Stimulated activated naive CD8-positive, alpha-beta T cell treated with anti-CD3 and anti-CD28 coated beads, Interleukin-15, Interleukin-2, amounts not matched to agents 100 U/mL and 50 U/mL, for 24 hours (primary cell): ENCODE data around the gene ZNF157.
A peak's percentile ranks its signal among the peaks of the same experiment; 100 is the strongest.
"Not testable (repeated sequence)": the region's sequence is repeated elsewhere in the genome, so short reads cannot be mapped to it uniquely, and the experiment has no call there.

Experiments used
- ATAC-seq: fragments of 150-1000 bp; cut with Tn5 transposase; one replicate; pipeline ENCODE4 v1.10.0; 2021
- DNase-seq: peaks from one replicate; pipeline ENCODE4 v3.0.0; 2021

Gene ZNF157

GRCh38 chrX:47370278-47370677 is at the start of gene ZNF157:
Gene ZNF157 (plus strand): TSS chrX:47370578. CDS start chrX:47370669, 91 bp downstream.
- no peak for ATAC-seq

GRCh38 chrX:47321386-47321785 is 49.0 kb upstream of the ZNF157 start:
- no peak for DNase-seq
- no peak for ATAC-seq

More at GRCh38 chrX:47370278-47370677, at the start of gene ZNF157:
- no peak for DNase-seq

- DNase-seq, result no peak
- no peak for ATAC-seq
These were observed 48.5 kb upstream of the ZNF157 start for GRCh38 chrX:47321823-47322371.

DNA sequence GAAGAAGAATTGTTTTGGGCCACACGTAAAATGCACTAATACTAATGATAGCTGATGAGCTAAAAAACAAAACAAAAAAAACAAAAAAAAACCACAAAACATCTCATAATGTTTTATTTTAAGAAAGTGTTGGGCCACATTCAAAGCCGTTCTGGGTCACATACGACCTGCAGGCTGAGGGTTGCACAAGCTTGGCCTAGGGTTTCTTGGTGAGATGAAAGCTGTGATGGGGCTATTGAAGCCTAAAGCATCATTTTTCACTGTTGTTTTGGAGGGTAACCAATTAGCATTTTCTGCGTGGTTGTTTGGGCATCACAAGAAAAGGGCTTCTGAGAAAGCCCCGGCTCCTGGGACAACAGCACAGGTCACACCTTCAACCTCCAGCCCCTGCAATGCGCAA is 42.5 kb upstream of the ZNF157 start:
- no peak for DNase-seq

GRCh38 chrX:47332729-47333128 is 37.6 kb upstream of the ZNF157 start:
- not testable (repeated sequence) for ATAC-seq, DNase-seq

More for the DNA sequence above, 42.5 kb upstream of the ZNF157 start:
- ATAC-seq, result no peak

GRCh38 chrX:47351706-47352105 is 18.7 kb upstream of the ZNF157 start:
- ATAC-seq (no peak), DNase-seq (no peak)

DNA sequence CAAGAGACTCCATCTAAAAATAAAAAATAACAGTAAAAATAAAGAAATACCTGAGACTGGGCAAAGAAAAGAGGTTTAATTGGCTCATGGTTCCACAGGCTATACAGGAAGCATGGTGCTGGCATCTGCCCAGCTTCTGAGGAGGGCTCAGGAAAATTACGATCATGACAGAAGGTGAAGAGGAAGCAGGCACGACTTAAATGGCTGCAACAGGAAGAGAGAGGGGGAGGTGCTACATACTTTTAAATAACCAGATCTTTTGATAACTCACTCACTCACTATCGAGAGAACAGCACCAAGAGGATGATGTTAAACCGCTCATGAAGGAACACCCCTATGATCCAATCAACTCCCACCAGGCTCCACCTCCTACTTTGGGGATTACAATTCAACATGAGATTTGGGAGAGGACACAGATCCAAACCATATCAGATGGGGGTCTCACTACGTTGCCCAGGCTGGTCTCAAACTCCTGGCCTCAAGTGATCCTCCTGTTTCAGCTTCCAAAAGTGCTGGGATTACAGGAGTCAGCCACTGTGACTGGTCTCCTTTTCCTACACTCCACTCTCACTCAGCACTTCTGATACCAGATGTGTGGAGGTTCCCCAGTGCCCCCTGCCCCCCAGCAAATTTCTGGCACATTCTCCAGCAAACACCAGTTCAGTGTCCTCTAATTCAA is 11.9 kb upstream of the ZNF157 start:
- DNase-seq (no peak), ATAC-seq (no peak)

DNA sequence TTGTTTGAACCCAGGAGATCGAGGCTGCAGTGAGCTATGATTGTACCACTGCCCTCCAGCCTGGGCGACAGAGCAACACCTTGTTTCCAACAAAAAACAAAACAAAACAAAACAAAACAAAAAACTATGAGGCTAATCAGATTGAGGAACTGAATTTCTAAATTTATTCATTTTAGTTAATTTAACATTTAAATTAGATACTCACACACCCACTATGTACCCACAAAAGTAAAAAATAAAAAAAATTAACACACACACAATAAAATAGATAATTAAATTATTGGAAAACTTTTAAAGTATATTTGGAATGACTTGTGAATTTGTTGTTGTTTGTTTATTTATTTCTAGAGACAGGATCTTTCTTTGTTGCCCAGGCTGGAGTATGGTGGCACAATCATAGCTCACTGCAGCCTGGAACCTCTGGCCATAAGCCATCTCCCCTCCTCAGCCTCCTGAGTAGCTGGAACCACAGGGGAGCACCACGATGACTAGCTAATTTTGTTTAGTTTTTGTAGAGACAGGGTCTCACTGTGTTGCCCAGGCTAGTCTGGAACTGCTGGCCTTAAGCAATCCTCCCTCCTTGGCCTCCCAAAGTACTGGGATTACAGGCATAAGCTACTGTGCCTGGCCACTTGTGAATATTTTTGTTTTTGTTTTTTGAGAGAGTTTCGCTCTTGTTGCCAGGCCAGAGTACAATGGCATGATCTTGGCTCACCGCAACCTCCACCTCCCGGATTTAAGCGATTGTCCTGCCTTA is 9.8 kb upstream of the ZNF157 start:
- ATAC-seq (no peak), DNase-seq (no peak)

DNA sequence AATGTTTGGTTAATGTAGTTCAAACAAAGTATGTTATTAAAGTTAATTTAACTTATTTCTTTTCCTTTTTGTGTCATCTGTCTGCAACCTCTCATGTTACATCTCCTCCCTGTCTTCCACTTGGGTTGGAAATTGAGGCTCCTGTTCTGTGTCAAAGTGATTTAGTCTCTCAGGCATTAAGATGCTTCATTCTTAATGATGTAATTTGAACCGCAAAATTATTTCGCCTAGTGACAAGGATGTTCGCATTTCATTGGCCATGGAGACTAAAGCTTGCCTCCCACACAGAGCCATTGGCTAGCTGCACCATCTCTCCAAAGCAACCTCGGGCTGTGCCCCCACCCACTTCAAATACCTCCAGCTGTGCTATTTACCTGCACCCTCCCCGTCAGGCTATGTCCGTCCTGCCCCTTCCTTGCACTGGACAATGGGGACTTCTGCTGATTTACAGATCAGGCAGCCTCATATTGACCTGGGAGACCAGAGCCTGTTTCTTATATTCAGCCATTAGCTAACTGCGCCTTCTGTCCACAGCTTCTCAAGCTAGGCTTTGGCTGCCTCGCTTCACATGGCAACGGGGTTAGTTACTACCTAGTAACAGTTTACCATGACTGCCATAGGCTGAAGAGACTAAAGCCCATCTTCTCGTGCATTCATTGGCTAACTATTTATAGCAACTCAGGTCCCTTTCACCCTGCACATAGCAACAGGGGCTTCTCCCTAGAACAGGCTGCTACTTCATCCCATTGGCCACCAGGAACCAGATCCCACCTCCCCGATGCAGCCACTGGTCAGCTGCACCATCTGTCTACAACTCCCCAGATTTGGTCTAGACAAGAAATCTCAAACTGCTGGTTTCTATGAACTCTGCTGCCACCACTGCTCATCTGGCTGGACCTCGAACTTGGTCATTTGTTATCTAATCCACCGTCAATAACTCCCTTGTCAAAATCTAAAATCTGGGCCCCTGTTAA is 8.6 kb upstream of the ZNF157 start:
- peak; percentile 23 for DNase-seq
- ATAC-seq, result peak; percentile 62

DNA sequence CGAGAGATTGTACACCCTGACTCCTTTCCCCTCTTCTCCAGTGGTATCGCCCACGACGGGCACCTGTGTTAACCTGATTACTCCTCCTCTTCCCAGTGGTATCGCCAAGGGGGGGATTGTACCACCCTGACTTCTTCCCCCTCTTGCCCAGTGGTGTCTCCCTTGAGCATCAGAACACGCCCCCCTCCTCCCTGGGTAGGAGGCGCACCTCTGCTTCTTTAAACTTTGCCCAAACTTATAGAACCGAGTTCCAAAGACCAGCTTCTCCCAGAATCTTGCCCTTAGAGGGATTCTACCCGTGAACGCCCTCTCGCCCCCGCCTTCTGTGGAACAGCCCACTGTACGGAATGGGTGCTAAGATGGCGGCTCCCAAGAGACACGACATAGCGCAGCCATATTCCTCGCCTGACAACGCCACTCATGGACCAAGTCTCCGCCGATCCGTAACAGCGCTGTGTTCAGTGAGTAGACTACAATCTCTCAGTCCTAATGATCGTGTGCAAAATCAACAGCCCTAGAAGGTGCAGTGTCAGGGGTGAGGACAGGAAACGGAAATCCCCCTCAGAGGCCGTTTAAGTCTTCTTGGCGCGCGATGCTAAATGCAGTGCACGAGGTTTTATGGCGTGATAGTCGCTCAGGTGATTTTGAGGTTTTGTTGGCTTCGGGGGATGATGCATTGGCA is 4.2 kb upstream of the ZNF157 start:
- peak; percentile 67 for DNase-seq
- peak; percentile 88 for ATAC-seq

GRCh38 chrX:47373198-47373597 is 2.8 kb downstream of the ZNF157 start:
- ATAC-seq (no peak), DNase-seq (no peak)

DNA sequence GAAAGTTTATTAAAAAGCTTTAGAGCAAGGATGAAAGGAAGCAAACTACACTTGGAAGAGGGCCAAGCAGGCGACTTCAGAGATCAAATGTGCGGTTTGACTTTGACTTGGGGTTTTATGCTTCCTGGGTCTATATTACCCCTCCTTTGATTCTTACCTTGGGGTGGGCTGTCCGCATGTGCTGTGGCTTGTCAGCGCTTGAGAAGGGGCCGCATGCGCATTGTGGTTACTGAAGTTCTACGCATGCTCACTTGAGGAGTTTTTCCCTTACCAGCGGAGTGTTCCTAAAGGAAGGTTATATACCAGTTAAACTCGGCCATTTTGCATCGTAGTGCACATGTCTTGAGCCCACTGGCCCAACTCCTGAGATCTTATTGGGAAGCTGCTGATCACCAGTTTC is 9.9 kb downstream of the ZNF157 start:
- peak; percentile 43 for ATAC-seq
- DNase-seq, result peak; percentile 61

DNA sequence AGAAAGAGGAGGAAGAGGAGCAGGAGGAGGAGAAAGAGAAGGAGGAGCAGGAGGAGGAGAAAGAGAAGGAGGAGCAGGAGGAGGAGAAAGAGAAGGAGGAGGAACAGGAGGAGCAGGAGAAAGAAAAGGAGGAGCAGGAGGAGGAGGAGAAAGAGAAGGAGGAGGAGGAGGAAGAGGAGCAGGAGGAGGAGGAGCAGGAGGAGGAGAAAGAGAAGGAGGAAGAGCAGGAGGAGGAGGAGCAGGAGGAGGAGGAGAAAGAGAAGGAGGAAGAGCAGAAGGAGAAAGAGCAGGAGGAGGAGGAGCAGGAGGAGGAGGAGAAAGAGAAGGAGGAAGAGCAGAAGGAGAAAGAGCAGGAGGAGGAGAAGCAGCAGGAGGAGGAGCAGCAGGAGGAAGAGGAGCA is 10.5 kb downstream of the ZNF157 start:
- DNase-seq, ATAC-seq: not testable (repeated sequence)

DNA sequence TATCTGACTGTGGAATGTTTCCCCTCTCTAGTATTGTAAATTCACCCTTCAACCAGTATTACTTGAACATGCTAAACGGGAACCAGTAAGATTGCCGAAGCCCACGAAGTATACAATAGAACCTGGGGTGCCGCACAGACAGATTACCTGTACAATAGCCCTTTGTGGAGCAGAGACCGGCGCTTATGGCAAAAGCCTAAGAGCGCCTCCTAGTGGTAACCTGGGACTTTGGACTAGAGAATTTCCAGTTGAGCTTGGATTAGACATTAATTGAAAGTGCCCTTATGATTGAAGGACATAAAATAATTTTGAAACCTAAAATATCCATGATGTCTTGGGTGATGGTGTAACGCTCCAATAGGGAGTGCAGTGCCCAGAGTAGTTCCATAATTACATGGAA is 14.1 kb downstream of the ZNF157 start:
- DNase-seq (peak; percentile 63), ATAC-seq (peak; percentile 55)

DNA sequence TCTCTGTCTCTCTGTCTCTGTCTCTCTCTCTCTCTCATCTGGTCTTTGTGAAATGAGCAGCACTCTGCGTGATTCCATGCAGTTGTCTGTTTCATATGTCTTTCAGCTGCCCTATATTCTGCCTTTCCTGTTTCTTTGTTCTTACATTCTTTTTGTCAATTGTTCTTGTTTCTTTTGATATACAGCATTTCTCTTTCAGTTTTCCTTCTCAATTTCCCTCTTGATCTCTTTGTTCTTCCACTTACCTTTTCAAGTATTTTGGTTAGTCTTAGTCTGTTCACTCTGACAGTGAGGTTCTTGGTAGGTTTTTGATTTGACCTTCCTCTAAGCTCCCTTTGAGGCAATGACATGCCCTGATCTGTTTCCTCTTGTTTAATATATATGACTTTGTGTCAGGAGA is 20.4 kb downstream of the ZNF157 start:
- no peak for DNase-seq
- no peak for ATAC-seq

- ATAC-seq (no peak), DNase-seq (no peak)
These were observed 42.8 kb downstream of the ZNF157 start for GRCh38 chrX:47413179-47413594.

DNA sequence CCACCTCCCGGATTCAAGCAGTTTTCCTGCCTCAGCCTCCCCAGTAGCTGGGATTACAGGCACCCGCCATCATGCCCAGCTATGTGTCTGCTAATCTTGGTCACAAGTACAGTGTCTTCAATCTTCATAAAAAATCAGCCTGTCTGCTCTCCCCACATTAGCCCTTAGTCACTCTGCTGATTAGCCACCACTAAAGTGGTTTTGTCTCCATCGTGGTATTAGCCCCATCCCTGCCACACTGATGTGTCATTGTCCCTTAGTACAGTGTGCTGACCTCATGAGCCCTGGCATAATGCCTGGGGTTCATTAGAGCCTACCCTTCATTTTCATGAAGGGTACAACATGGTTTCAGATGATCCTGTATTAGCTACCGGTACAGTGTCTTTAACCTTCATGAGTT is 49.9 kb downstream of the ZNF157 start:
- DNase-seq, result no peak
- ATAC-seq, result no peak

- ATAC-seq (no peak), DNase-seq (no peak)
These were observed 50.6 kb downstream of the ZNF157 start for GRCh38 chrX:47420962-47421361.

DNA sequence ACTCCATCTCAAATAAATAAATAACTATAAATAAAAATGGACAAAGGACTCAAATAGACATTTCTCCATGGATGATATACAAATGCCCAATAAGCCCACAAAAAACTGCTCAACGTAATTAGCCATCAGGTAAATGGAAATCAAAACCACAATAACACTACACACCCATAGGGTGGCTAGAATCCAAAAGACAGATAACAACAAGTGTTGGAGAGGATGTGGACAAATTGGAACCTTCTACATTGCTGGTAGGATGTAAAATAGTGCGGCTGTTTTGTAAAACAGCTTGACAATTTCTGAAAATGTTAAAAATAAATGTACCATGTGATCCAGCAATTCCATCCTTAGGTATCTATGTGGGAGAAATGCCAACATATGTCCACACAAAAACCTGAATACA is 52.1 kb downstream of the ZNF157 start:
- DNase-seq (no peak), ATAC-seq (no peak)

DNA sequence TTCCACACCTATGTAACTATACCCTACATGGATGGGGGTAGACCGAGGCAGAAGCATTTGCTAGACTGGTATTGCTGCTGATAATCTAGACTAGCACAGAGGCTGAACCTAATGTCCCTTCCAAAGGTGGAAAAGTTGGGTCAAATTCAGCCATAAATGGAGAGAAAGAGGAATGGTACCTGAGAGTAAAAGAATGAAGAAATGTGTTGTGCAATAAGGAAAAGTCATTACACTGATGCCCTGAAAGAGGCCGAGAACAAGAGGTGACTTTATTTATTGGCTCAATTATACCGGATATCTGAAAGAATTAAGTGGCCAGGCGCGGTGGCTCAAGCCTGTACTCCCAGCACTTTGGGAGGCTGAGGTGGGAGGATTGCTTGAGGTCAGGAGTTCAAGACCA is 60.5 kb downstream of the ZNF157 start:
- DNase-seq (no peak), ATAC-seq (no peak)

DNA sequence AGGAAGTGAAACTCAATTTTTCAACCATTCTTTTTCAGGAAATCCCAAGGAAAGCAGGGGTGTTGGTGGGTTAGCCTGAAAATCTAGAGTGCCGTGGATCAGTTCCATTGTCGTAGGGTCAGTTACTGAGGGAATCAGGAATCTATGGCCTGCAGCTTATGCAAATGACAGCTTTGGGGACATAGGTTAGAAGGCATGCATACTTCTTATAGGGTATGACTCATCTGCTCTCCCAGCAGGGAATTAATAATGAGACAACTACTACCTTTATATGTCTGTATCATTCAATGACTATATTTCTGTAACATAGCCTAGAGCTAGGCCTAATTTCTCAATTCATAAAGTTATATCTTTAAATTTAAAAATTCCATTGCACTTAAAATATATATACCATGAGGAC is 76.1 kb downstream of the ZNF157 start:
- ATAC-seq, result no peak

DNA sequence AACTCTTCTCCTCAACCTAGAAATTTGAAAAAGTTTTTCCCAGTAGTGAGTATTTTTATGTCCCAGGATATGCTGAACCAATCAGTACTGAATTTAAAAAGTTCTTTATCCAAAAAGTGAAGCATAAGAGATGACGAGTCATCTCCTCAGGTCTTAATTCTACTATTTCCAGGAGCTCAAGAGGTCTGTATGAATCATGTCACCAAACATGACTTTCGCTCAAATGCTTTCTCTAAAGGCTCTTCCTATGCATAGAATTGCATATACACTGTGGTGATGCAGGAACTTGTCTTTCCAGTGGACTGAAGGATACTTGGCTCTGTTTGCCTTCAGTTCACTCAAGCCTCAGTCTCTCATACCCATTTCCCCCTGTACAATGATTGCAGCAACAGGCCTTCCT is 76.6 kb downstream of the ZNF157 start:
- ATAC-seq (no peak), DNase-seq (no peak)

More for the DNA sequence above, 76.1 kb downstream of the ZNF157 start:
- no peak for DNase-seq
